HG03175 (cell line): ENCODE measurements around the gene RAPGEF5.

Experiments
- ATAC-seq: cut with Tn5 transposase; IDR thresholded peaks from one replicate; pipeline ENCODE4 v1.9.1; 2021; ENCODE audit warnings: mild to moderate bottlenecking, moderate library complexity; ENCODE audit not compliant: unreplicated experiment

The RAPGEF5 gene

GRCh38 chr7:22356701-22357310, at the start of gene RAPGEF5:
Gene RAPGEF5, minus strand, starts transcription at chr7:22357154. Its CDS starts 94 bp downstream, at chr7:22357060.
- peak; percentile 52 for ATAC-seq

GRCh38 chr7:22406715-22407114, 49.8 kb upstream of the RAPGEF5 start:
- no peak for ATAC-seq

GRCh38 chr7:22404421-22405023, 47.6 kb upstream of the RAPGEF5 start:
- ATAC-seq, result no peak

- ATAC-seq, result no peak
These were observed 46.4 kb upstream of the RAPGEF5 start for GRCh38 chr7:22403344-22403743.

- peak; percentile 53 for ATAC-seq
These were observed 45.3 kb upstream of the RAPGEF5 start for GRCh38 chr7:22402250-22402649.

- no peak for ATAC-seq
These were observed 44.1 kb upstream of the RAPGEF5 start for GRCh38 chr7:22400936-22401553.

- ATAC-seq, result no peak
These were observed 43.3 kb upstream of the RAPGEF5 start for GRCh38 chr7:22400150-22400814.

GRCh38 chr7:22399546-22399945, 42.6 kb upstream of the RAPGEF5 start:
- ATAC-seq, result no peak

- ATAC-seq, result no peak
These were observed 42.1 kb upstream of the RAPGEF5 start for GRCh38 chr7:22399091-22399490.

GRCh38 chr7:22397981-22398380, 41.0 kb upstream of the RAPGEF5 start:
- ATAC-seq, result no peak

GRCh38 chr7:22395222-22395621, 38.3 kb upstream of the RAPGEF5 start:
- ATAC-seq, result no peak

GRCh38 chr7:22394739-22395138, 37.8 kb upstream of the RAPGEF5 start:
- no peak for ATAC-seq

- ATAC-seq, result no peak
These were observed 37.2 kb upstream of the RAPGEF5 start for GRCh38 chr7:22393913-22394729.

GRCh38 chr7:22390516-22390915, 33.6 kb upstream of the RAPGEF5 start:
- ATAC-seq, result no peak

- ATAC-seq, result no peak
These were observed 32.9 kb upstream of the RAPGEF5 start for GRCh38 chr7:22389892-22390291.

- ATAC-seq, result no peak
These were observed 30.6 kb upstream of the RAPGEF5 start for GRCh38 chr7:22387583-22387982.

GRCh38 chr7:22386865-22387264, 29.9 kb upstream of the RAPGEF5 start:
- ATAC-seq, result peak; percentile 61

- peak; percentile 73 for ATAC-seq
These were observed 29.4 kb upstream of the RAPGEF5 start for GRCh38 chr7:22386206-22386858.

- ATAC-seq, result peak; percentile 45
These were observed 28.4 kb upstream of the RAPGEF5 start for GRCh38 chr7:22385326-22385725.

GRCh38 chr7:22380333-22380732, 23.4 kb upstream of the RAPGEF5 start:
- ATAC-seq, result no peak
